ENCODE data around the gene PCSK6. TPM values are rescaled to one million over a fixed set of nuclear protein-coding genes. Genes with fewer than 3 reads are reported as not detected.
A peak's percentile ranks its signal among the peaks of the same experiment; 100 is the strongest.

Gene PCSK6
- total RNA-seq, 4 donors from 2014 or later = 12.8 to 23.2 (median 18.4) TPM

DNA sequence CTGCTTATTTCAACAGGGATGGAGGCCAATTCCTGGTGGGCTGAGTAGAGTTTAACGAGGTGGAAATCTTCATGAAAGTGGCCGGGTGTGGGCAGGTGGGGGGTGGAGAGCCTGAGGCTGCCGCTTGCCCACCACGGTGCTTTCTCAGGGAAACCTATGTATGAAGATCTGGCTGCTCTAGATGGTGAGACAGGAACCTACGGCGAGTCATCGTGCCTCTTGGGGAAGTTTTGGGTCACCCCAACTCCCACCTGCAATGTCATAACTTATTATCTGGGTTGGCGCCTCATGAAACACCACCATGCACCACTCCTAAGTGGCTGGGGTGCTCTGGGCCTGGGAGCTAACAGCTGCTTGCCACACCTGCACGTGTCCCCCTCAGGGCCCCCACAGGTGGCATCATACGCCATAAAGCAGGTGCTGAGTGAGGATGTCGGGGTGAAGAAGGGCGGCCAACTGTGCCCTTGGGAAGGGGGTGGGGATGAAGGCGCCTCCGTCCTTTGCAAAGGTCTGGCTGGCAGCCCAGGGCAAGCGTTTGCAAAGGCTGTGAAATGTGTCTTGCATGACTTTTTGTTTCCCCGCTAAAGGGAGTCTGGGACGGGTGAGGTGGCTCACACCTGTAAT, 166.5 kb downstream of the PCSK6 start:
- Histone ChIP-seq H3K36me3 (no peaks in the 10 kb centered on the region), H3K4me1 (no peaks in the 10 kb centered on the region), H3K9me3 (no peaks in the 10 kb centered on the region), H3K27ac (no peak overlapping the region), H3K4me3 (no peak overlapping the region), H3K27me3 (peaks cover 28% of the 10 kb centered on the region)
- WGBS, 2 donors (ENCODE audit: low coverage in 1 of 2) = 92% methylated on average over 7 of the region's 17 CpGs; no CpG with 5 or more reads in 1 of the 2 donors
- ATAC-seq = no peak
- TF ChIP-seq POLR2AphosphoS5 (IDR thresholded peaks at IDR 0.05) (no peak), POLR2A (IDR thresholded peaks at IDR 0.05) (no peak), EP300 (IDR thresholded peaks at IDR 0.05) (no peak)
- TF ChIP-seq, protein P1, sequence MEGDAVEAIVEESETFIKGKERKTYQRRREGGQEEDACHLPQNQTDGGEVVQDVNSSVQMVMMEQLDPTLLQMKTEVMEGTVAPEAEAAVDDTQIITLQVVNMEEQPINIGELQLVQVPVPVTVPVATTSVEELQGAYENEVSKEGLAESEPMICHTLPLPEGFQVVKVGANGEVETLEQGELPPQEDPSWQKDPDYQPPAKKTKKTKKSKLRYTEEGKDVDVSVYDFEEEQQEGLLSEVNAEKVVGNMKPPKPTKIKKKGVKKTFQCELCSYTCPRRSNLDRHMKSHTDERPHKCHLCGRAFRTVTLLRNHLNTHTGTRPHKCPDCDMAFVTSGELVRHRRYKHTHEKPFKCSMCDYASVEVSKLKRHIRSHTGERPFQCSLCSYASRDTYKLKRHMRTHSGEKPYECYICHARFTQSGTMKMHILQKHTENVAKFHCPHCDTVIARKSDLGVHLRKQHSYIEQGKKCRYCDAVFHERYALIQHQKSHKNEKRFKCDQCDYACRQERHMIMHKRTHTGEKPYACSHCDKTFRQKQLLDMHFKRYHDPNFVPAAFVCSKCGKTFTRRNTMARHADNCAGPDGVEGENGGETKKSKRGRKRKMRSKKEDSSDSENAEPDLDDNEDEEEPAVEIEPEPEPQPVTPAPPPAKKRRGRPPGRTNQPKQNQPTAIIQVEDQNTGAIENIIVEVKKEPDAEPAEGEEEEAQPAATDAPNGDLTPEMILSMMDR (IDR thresholded peaks at IDR 0.05) = no peak

DNA sequence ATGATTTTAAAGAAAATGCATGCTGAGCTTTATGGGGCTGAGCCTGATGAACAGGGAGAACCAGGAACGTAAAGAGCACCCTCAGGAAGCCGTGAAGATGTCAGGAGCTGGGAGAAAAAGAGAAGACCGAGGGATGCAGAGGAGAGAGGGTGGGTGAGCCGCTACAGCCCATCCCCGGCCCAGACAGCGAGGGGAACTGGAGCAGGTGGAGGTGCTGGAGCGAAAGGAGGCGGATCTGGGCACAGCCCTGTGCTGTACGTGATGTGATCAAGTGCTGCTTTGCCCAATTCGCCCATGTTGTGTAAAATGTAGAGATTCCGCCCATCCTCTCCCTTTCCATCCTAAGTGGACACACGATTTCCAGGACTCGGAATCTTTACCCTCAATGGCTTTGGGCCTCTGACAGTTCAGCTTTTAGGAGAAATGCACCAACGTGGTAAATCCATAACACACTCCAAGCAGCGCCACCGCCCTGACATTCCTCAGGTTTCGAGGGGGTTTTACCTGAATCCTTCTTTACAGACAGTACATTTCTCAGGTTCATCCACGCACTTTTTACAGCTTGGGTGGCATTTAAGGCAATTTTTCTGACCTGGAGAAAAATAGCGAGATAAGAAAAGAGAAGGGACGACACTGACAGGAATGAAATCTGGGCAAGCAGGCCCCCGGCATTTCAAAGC, 167.4 kb downstream of the PCSK6 start:
- H3K4me1 ChIP-seq = no peaks in the 10 kb centered on the region
- no peak overlapping the region for H3K27ac ChIP-seq
- no peaks in the 10 kb centered on the region for H3K9me3 ChIP-seq
- no peak for TF ChIP-seq EP300 (IDR thresholded peaks at IDR 0.05)
- no peak for TF ChIP-seq POLR2AphosphoS5 (IDR thresholded peaks at IDR 0.05)
- TF ChIP-seq, protein P1 (IDR thresholded peaks at IDR 0.05) = no peak
- TF ChIP-seq POLR2A (IDR thresholded peaks at IDR 0.05) = no peak
- H3K27me3 ChIP-seq = peaks cover 27% of the 10 kb centered on the region
- no peak for ATAC-seq
- no peak overlapping the region for H3K4me3 ChIP-seq
- no peaks in the 10 kb centered on the region for H3K36me3 ChIP-seq
- 80 to 81% methylated on average over 12 to 16 of the region's 21 CpGs for WGBS, 2 donors (ENCODE audit: low coverage in 1 of 2)

DNA sequence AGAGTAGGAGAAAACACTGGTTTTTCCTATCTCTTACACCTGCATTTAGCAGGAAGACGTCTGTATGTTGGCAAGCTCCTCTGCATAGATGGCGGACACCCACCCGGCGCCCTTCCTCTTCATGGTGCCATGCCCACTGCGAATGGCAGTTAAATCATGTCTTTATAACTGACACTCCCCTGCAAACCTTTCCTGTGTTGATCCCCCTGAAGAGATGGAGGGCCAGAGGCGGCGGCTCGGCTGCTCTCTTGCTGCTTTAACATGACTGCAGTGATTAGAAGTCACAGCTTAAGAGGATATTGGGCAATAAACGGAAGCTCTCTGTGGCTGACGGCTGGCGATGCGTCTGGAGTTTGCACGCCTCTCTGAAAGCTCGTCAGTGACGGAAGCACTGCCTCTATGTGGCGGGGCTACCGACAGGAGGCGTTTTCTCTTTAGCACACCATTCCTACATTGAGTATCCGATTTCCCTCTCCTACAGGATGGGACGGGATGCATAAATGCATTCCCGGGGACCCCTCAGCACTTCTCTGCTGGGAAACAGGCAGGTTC, 168.9 kb downstream of the PCSK6 start:
- H3K36me3 ChIP-seq = no peaks in the 10 kb centered on the region
- 16 to 59% methylated on average over 5 to 11 of the region's 21 CpGs for WGBS, 2 donors (ENCODE audit: low coverage in 1 of 2)
- no peaks in the 10 kb centered on the region for H3K9me3 ChIP-seq
- H3K27ac ChIP-seq = no peak overlapping the region
- H3K4me1 ChIP-seq = no peaks in the 10 kb centered on the region
- peaks cover 22% of the 10 kb centered on the region for H3K27me3 ChIP-seq
- TF ChIP-seq, protein P1 (IDR thresholded peaks at IDR 0.05) = peak in 2 of 4 experiments; percentile 15 to 23
- TF ChIP-seq POLR2A (IDR thresholded peaks at IDR 0.05) (no peak), POLR2AphosphoS5 (IDR thresholded peaks at IDR 0.05) (no peak), EP300 (IDR thresholded peaks at IDR 0.05) (no peak)
- no peak overlapping the region for H3K4me3 ChIP-seq
- no peak for ATAC-seq

DNA sequence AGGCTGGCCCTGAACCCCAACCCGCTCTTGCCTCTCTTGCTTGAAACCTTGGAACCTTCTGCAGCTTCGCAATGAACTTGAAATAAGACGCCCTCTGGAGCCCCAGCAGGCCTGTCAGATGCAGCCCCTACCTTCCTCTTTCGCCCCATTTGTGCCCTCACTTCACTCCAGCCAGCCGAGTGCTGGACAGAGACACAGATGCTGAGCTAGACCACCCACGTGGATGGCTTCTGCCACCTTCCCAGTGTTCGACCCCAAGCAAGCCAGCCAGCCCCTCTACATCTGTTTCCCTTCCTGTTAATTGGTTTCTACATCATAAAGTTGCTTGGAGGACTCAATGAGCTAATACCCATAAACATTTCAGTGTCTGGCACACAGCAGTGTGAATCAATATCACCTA, 170.7 kb downstream of the PCSK6 start:
- Histone ChIP-seq H3K9me3 (no peaks in the 10 kb centered on the region), H3K4me1 (no peaks in the 10 kb centered on the region), H3K4me3 (no peak overlapping the region), H3K36me3 (no peaks in the 10 kb centered on the region), H3K27ac (no peak overlapping the region), H3K27me3 (peaks cover 22% of the 10 kb centered on the region)
- TF ChIP-seq, protein P1 (IDR thresholded peaks at IDR 0.05) = no peak
- TF ChIP-seq POLR2A (IDR thresholded peaks at IDR 0.05) (no peak), POLR2AphosphoS5 (IDR thresholded peaks at IDR 0.05) (no peak), EP300 (IDR thresholded peaks at IDR 0.05) (no peak)
- WGBS, 2 donors (ENCODE audit: low coverage in 1 of 2) = 53 to 54% methylated on average over 4 to 7 of the region's 7 CpGs
- ATAC-seq = no peak

Measured in gastroesophageal sphincter (tissue), 4 donors.